Activated T-cell treated with anti-CD3 and anti-CD28 coated beads for 4 hours (primary cell): ENCODE measurements around the gene ACACB.
"Not testable (repeated sequence)": the region's sequence is repeated elsewhere in the genome, so short reads cannot be mapped to it uniquely, and the experiment has no call there.

ENCODE experiments used
- DNase-seq: peaks from one replicate; pipeline ENCODE4 v3.0.0-alpha.2; 2020

Gene ACACB

GRCh38 chr12:109147954-109148353 lies 31.6 kb downstream of the ACACB start:
- no peak for DNase-seq

GRCh38 chr12:109150124-109150640 lies 33.8 kb downstream of the ACACB start:
- DNase-seq: no peak

DNA sequence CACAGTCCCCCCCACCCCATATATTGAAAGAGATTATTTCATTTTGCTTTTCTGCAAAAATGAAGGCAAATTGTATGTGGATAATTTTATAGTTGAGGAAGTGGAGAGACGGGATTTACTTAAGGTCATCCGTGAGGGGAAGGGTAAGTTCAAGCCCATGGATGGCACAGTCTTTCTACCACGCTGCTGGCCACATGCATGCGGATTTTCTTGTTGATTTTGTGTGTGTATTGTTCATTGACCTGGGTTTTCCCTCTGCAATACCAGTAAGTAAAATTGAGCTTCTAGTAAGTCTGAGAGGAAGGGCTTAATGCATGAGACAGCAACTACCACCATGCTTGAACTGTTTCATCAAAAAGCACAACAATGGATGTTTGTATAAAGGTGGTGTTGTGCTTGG lies 35.1 kb downstream of the ACACB start:
- DNase-seq: no peak

- DNase-seq: no peak
These were observed 37.5 kb downstream of the ACACB start for GRCh38 chr12:109153821-109154441.

DNA sequence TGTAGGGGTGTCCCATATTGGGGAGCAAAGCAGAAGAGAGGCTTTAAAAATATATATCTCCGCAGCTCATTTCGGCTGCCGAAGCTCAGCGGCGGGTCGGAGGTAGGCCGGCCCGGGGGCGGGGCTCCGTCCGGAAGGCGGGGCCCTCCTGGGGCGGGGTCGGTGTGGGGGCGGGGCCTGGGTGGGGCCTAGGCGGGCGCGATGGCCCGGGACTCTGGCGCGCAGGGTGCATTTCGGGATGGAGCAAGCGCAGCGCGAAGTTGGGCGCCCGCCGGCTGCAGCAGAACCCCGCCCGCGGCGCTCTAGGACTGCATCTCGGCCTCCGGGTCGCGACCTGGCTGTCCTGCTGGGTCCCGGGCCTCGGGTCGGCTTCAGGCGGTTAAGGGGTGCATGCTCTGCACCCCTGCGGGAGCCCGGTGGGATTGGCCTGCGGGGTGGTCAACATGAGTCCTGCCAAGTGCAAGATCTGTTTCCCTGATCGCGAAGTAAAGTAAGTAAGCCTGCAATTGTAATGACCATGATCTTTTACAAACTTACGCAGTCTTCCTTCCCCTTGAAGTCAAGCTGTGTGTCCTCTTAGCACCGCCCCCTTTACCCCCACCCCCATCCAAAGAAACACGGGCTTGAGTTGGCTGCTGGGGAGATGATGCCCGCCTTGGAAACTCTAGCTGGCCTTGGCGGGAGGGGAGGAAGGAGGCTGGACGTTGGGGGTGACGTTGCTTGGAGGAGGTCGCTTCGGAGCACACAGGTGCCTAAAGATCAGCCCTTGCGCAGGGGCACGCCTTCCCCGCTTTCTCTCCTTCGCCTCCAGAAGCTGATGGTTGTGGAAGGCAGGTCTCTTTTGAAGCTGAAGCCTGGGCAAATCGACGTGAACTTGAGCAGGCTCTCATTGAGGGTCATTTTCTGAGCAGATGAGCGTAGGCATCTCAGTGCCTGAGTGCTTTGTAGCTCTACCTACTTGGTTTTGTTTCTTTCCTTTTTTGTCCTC lies 38.4 kb downstream of the ACACB start:
- peak; percentile 77 for DNase-seq

GRCh38 chr12:109156036-109156435 lies 39.6 kb downstream of the ACACB start:
- no peak for DNase-seq

DNA sequence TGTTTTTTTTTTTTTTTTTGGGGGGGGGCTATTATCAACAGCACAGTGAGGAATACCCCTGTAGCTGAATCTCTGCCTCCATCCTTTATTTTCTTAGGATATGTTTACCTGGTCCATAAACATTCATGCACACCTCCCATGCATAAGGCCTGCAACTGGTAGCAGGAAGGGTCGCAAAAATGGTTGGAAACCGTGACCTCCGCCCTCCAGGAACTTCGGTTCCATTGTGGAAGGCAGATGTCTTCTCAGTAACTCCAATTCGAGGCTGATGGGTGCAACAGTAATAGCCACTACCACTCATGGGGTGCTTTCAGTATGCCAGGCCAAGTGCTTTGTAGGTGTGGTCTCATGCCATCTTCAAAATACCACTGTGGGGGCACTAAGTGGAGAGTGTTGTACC lies 40.2 kb downstream of the ACACB start:
- no peak for DNase-seq

DNA sequence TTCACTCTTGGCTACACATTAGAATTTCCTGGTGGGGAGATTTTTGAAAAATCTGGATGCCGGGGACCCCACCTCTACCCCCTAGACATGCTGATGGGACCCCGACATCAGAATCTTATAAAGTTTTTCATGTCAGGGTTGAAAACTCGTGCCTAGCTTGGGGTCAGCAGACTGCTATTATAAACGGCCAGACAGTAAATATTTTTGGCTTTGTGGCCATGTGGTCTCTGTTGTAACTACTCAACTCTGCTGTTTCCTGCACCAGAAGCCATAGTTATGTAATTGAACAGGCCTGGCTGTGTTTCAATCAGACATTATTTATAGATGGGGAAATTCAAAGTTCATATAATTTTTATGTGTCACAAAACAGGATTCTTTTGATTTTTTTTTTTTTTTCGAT lies 41.6 kb downstream of the ACACB start:
- no peak for DNase-seq

GRCh38 chr12:109160433-109160832 lies 44.0 kb downstream of the ACACB start:
- DNase-seq: no peak

GRCh38 chr12:109160873-109161272 lies 44.5 kb downstream of the ACACB start:
- no peak for DNase-seq

DNA sequence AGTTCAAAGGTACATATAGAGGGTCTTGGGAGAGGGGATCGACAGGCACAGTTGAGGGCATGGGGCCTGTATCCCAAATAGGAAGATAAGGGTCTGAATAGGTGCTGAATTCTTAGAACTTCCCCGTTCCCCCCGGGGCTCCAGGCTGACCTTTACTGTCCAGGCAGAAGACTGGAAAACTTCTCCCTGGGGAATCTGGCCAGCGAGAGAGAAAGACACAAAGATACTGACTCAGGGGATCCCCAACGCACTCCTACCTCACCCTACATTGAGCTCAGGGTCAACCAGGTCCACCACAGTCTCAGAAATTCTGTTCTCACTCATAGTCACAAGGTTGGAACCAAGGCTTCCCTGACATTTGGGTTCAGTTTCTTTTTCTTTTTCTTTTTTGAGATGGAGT lies 46.2 kb downstream of the ACACB start:
- no peak for DNase-seq

- no peak for DNase-seq
These were observed 46.8 kb downstream of the ACACB start for GRCh38 chr12:109163167-109163566.

DNA sequence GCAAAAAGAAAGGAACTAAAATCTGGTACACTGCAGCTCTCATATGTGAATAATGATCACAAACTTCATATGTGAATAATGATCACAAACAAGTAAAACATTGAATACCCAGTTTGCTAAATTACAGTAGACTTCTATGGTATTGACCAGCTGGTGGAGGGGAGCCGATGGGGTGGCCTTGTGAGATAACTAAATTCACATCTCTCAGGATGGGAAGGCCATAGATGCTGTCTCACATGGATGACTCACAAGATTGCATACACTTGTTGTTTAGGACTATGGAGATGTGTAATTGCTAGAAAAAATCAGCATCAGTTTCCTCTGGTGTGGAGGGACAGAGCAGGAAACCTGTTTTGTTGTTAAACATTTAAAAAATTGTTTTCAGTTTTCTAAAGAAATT lies 49.2 kb downstream of the ACACB start:
- DNase-seq: no peak

DNA sequence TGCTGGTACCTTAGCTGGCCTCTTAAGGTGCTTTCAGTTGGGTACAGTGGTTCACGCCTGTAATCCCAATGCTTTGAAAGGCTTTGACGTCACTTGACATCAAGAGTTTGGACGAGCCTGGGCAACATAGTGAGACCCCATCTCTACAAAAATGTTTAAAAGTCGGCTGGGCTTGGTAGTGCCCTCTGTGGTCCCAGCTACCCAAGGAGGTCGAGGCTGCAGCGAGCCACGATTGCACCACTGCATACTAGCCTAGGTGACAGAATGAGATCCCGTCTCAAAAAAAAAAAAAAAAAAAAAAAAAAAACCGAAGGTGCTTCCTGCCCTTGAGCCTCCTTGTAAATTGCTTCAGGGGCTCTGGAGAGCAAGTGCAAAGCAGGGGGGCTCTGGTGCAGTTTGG lies 50.0 kb downstream of the ACACB start:
- DNase-seq: no peak

- DNase-seq: no peak
These were observed 51.4 kb downstream of the ACACB start for GRCh38 chr12:109167781-109168180.

GRCh38 chr12:109169262-109169661 lies 52.9 kb downstream of the ACACB start:
- no peak for DNase-seq

DNA sequence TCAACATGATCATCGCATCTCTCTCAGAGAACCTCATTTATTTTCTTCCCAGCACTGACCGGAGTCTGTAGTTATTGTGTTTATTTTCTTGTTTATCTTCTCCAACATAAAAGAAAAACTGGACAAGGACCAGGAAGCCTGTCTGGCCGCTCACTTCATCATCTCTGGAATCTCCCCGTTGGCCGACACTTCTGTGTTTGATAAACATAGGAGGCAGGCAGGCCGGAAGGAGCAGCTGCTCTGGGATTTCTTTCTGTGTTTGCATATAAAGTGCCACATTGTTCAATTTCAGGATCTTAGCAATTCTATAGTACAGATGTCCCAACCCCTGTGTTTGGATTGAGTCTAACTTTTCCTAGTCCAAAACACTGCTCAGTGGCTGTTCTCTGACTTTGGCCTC lies 53.3 kb downstream of the ACACB start:
- no peak for DNase-seq

- DNase-seq: no peak
These were observed 53.9 kb downstream of the ACACB start for GRCh38 chr12:109170324-109170723.

DNA sequence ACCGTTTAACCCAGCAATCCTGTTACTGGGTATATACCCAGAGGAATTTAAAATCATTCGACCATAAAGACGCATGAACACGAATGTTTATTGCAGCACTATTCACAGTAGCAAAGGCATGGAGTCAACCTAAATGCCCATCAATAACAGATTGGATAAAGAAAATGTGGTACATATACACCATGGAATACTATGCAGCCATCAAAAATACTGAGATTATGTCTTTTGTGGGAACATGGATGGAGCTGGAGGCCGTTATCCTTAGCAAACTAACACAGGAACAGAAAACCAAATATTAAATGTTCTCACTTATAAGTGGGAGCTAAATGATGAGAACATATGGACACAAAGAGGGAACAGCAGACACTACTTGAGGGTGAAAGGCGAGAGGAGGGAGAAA lies 56.4 kb downstream of the ACACB start:
- not testable (repeated sequence) for DNase-seq

- no peak for DNase-seq
These were observed 57.3 kb downstream of the ACACB start for GRCh38 chr12:109173443-109174240.

DNA sequence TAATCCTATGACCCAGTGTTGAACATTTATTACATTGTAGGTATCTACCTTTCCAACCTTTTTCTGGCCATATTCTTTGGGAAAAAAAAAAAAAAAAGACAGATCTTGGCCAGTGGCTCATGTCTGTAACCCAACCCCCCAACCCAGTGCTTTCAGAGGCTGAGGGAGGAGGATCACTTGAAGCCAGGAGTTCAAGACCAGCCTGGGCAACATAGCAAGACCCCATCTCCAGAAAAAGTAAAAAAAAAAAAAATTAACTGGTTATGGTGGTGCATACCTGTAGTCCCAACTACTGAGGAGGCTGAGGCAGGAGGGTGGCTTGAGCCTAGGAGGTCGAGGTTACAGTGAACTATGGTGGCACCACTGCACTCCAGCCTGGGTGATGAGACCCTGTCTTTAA lies 58.1 kb downstream of the ACACB start:
- DNase-seq: no peak

- no peak for DNase-seq
These were observed 62.1 kb downstream of the ACACB start for GRCh38 chr12:109178532-109178931.

GRCh38 chr12:109179927-109180326 lies 63.5 kb downstream of the ACACB start:
- no peak for DNase-seq
